ENCODE measurements around the gene NID2. TPM values are rescaled to one million over a fixed set of nuclear protein-coding genes. Genes with fewer than 3 reads are reported as not detected.

NID2 gene
- total RNA-seq, 2 donors from 2014 or later = 18.8 to 28.7 TPM

GRCh38 chr14:52049271-52049670 lies 19.6 kb downstream of the NID2 start:
- H3K27ac ChIP-seq = no peak overlapping the region
- H3K9me3 ChIP-seq = no peaks in the 10 kb centered on the region

GRCh38 chr14:52048641-52049204 lies 20.1 kb downstream of the NID2 start:
- Histone ChIP-seq H3K4me1 (no peaks in the 10 kb centered on the region), H3K27ac (no peak overlapping the region), H3K4me3 (no peak overlapping the region), H3K9ac (ENCODE audit: low read depth in 2 of 2, low read length in 2 of 2) (no peak overlapping the region), H3K27me3 (no peaks in the 10 kb centered on the region), H3K36me3 (no peaks in the 10 kb centered on the region), H3K9me3 (no peaks in the 10 kb centered on the region)
- no peak for DNase-seq
- intact Hi-C loops (cut with DNase I) = no loop called here
- no peak for TF ChIP-seq CTCF (IDR thresholded peaks at IDR 0.05)

More at GRCh38 chr14:52049271-52049670, 19.6 kb downstream of the NID2 start:
- H3K4me3 ChIP-seq = no peak overlapping the region
- no peaks in the 10 kb centered on the region for H3K27me3 ChIP-seq
- no peaks in the 10 kb centered on the region for H3K36me3 ChIP-seq
- intact Hi-C loops (cut with DNase I) = no loop called here
- TF ChIP-seq CTCF (IDR thresholded peaks at IDR 0.05) = no peak
- H3K9ac ChIP-seq (ENCODE audit: low read depth in 2 of 2, low read length in 2 of 2) = no peak overlapping the region
- H3K4me1 ChIP-seq = no peaks in the 10 kb centered on the region
- no peak for DNase-seq

GRCh38 chr14:52048116-52048515 lies 20.7 kb downstream of the NID2 start:
- Histone ChIP-seq H3K4me3 (no peak overlapping the region), H3K4me1 (no peaks in the 10 kb centered on the region), H3K9ac (ENCODE audit: low read depth in 2 of 2, low read length in 2 of 2) (no peak overlapping the region), H3K27ac (no peak overlapping the region), H3K9me3 (no peaks in the 10 kb centered on the region), H3K36me3 (no peaks in the 10 kb centered on the region), H3K27me3 (no peaks in the 10 kb centered on the region)
- intact Hi-C loops (cut with DNase I) = no loop called here
- TF ChIP-seq CTCF (IDR thresholded peaks at IDR 0.05) = no peak
- DNase-seq = no peak

- Histone ChIP-seq H3K27ac (no peak overlapping the region), H3K4me1 (peaks cover 3% of the 10 kb centered on the region), H3K9me3 (no peaks in the 10 kb centered on the region), H3K27me3 (no peaks in the 10 kb centered on the region), H3K36me3 (no peaks in the 10 kb centered on the region), H3K9ac (ENCODE audit: low read depth in 2 of 2, low read length in 2 of 2) (no peak overlapping the region), H3K4me3 (no peak overlapping the region)
- no peak for DNase-seq
- no peak for TF ChIP-seq CTCF (IDR thresholded peaks at IDR 0.05)
- intact Hi-C loops (cut with DNase I) = no loop called here
These were observed 22.4 kb downstream of the NID2 start for GRCh38 chr14:52046376-52046917.

- peaks cover 3% of the 10 kb centered on the region for H3K4me1 ChIP-seq
- no peak overlapping the region for H3K4me3 ChIP-seq
- TF ChIP-seq CTCF (IDR thresholded peaks at IDR 0.05) = no peak
- H3K27me3 ChIP-seq = no peaks in the 10 kb centered on the region
- DNase-seq = no peak
- intact Hi-C loops (cut with DNase I) = no loop called here
- no peak overlapping the region for H3K9ac ChIP-seq (ENCODE audit: low read depth in 2 of 2, low read length in 2 of 2)
- H3K36me3 ChIP-seq = no peaks in the 10 kb centered on the region
- H3K9me3 ChIP-seq = no peaks in the 10 kb centered on the region
- no peak overlapping the region for H3K27ac ChIP-seq
These were observed 23.9 kb downstream of the NID2 start for GRCh38 chr14:52044791-52045522.
